Activated CD8-positive, alpha-beta memory T cell treated with anti-CD3 and anti-CD28 coated beads for 1 hour (primary cell): ENCODE measurements around the gene FBXO8.

Source experiments
- DNase-seq, 2 donors: peaks; one replicate each; pipeline ENCODE4 v3.0.0-alpha.2; 2020; ENCODE audit warnings: low read depth in 1 of 2; ENCODE audit errors: extremely low read depth in 1 of 2

The FBXO8 gene

GRCh38 chr4:174210952-174211490 is 72.4 kb downstream of the FBXO8 start:
- DNase-seq, result no peak

GRCh38 chr4:174210354-174210753 is 73.1 kb downstream of the FBXO8 start:
- no peak for DNase-seq

- DNase-seq, result no peak
These were observed 74.1 kb downstream of the FBXO8 start for GRCh38 chr4:174209341-174209740.

- no peak for DNase-seq
These were observed 76.1 kb downstream of the FBXO8 start for GRCh38 chr4:174207367-174207766.

- no peak for DNase-seq
These were observed 79.2 kb downstream of the FBXO8 start for GRCh38 chr4:174204164-174204831.

- no peak for DNase-seq
These were observed 81.6 kb downstream of the FBXO8 start for GRCh38 chr4:174201871-174202270.

GRCh38 chr4:174199735-174200134 is 83.7 kb downstream of the FBXO8 start:
- no peak for DNase-seq

GRCh38 chr4:174198828-174199227 is 84.6 kb downstream of the FBXO8 start:
- no peak for DNase-seq

- DNase-seq, result no peak
These were observed 85.1 kb downstream of the FBXO8 start for GRCh38 chr4:174198396-174198795.

GRCh38 chr4:174193438-174194374 is 89.8 kb downstream of the FBXO8 start:
- DNase-seq, result no peak

GRCh38 chr4:174192943-174193342 is 90.5 kb downstream of the FBXO8 start:
- DNase-seq, result no peak

- no peak for DNase-seq
These were observed 92.5 kb downstream of the FBXO8 start for GRCh38 chr4:174190832-174191500.

- no peak for DNase-seq
These were observed 94.0 kb downstream of the FBXO8 start for GRCh38 chr4:174189392-174190015.
